CD14-positive monocyte (primary cell): ENCODE measurements around the gene CRISPLD2. TPM values are rescaled to one million over a fixed set of nuclear protein-coding genes. Genes with fewer than 3 reads are reported as not detected.

ENCODE experiments used
- DNase-seq, 3 donors: peaks; one replicate each; pipeline ENCODE4 v3.0.0-alpha.2; 2011 to 2022
- H2AFZ ChIP-seq: 2 replicates; pipeline ENCODE4 v1.6.0; 2012; ENCODE audit warnings: mild to moderate bottlenecking, low read depth, low read length, inconsistent platforms; ENCODE audit not compliant: insufficient read depth, poor library complexity, severe bottlenecking
- H3K27ac ChIP-seq, 2 donors: 1 replicate in 1 of 2; 2 replicates in 1 of 2; pipeline ENCODE4 v1.5.1; 2012 to 2013; ENCODE audit warnings: low read length in 2 of 2, control low read depth in 1 of 2, inconsistent platforms in 1 of 2, low read depth in 1 of 2, mild to moderate bottlenecking in 1 of 2
- H3K27me3 ChIP-seq, 2 donors: one replicate each; pipeline versions ENCODE4 v1.6.0 to v1.6.1; 2011 to 2013; ENCODE audit warnings: low read length in 2 of 2; ENCODE audit not compliant: control insufficient read depth in 2 of 2, insufficient read depth in 2 of 2
- H3K36me3 ChIP-seq, 2 donors: replicated peaks in 1 of 2; 1 replicate in 1 of 2; 2 replicates in 1 of 2; pipeline versions ENCODE4 v1.5.1 to v1.6.1; 2012 to 2013; ENCODE audit warnings: low read length in 2 of 2, control low read depth in 1 of 2, inconsistent platforms in 1 of 2, mild to moderate bottlenecking in 1 of 2; ENCODE audit not compliant: insufficient read depth in 2 of 2, control insufficient read depth in 1 of 2
- H3K4me1 ChIP-seq, 2 donors: 1 replicate in 1 of 2; 2 replicates in 1 of 2; pipeline versions ENCODE4 v1.5.1 to v1.6.1; 2012 to 2013; ENCODE audit warnings: low read length in 2 of 2, control low read depth in 1 of 2, inconsistent platforms in 1 of 2, mild to moderate bottlenecking in 1 of 2, moderate library complexity in 1 of 2; ENCODE audit not compliant: insufficient read depth in 2 of 2, control insufficient read depth in 1 of 2
- H3K4me2 ChIP-seq: replicated peaks from 2 replicates; pipeline ENCODE3; 2012; ENCODE audit warnings: low read length, moderate library complexity, mild to moderate bottlenecking; ENCODE audit not compliant: poor library complexity, severe bottlenecking; ENCODE audit errors: extremely low read depth
- H3K4me3 ChIP-seq, 3 experiments: fragments of 200-600 bp in 1 of 3; sonication (generic) in 1 of 3; replicated peaks in 1 of 3; 1 replicate in 2 of 3; 2 replicates in 1 of 3; pipeline ENCODE4 v1.5.1; 2011 to 2013; ENCODE audit warnings: low read length in 3 of 3, mild to moderate bottlenecking in 3 of 3, control low read depth in 2 of 3, low read depth in 2 of 3, inconsistent platforms in 1 of 3, moderate library complexity in 1 of 3
- H3K79me2 ChIP-seq: 2 replicates; pipeline ENCODE4 v1.6.0; 2012; ENCODE audit warnings: mild to moderate bottlenecking, control low read depth, inconsistent platforms, low read length, moderate library complexity; ENCODE audit not compliant: insufficient read depth
- H3K9ac ChIP-seq: 2 replicates; pipeline ENCODE4 v1.6.0; 2017; ENCODE audit warnings: low read length, mild to moderate bottlenecking; ENCODE audit not compliant: insufficient read depth, poor library complexity, severe bottlenecking
- H3K9me3 ChIP-seq, 2 donors: replicated peaks in 1 of 2; 1 replicate in 1 of 2; 2 replicates in 1 of 2; pipeline versions ENCODE4 v1.5.1 to v1.6.1; 2012 to 2013; ENCODE audit warnings: low read length in 2 of 2, control low read depth in 1 of 2; ENCODE audit not compliant: control insufficient read depth in 1 of 2, insufficient read depth in 1 of 2
- H4K20me1 ChIP-seq: 2 replicates; pipeline ENCODE4 v1.6.0; 2012; ENCODE audit warnings: mild to moderate bottlenecking, low read length, control low read depth, moderate library complexity; ENCODE audit not compliant: insufficient read depth
- H3K27ac Mint-ChIP-seq, 7 donors: one replicate each; pipeline ENCODE4 v1.8.0; 2020; ENCODE audit warnings: mild to moderate bottlenecking in 7 of 7, mixed read lengths in 7 of 7, moderate library complexity in 6 of 7, inconsistent platforms in 2 of 7
- H3K27me3 Mint-ChIP-seq, 3 donors: one replicate each; pipeline ENCODE4 v1.8.0; 2021 to 2022; ENCODE audit warnings: low read depth in 3 of 3, mild to moderate bottlenecking in 3 of 3, mixed read lengths in 3 of 3, moderate library complexity in 3 of 3, inconsistent platforms in 1 of 3
- H3K36me3 Mint-ChIP-seq, 2 donors: one replicate each; pipeline ENCODE4 v1.8.0; 2020; ENCODE audit warnings: mixed read lengths in 2 of 2, inconsistent platforms in 1 of 2, mild to moderate bottlenecking in 1 of 2
- H3K4me1 Mint-ChIP-seq: one replicate; pipeline ENCODE4 v1.8.0; 2020; ENCODE audit warnings: mild to moderate bottlenecking, mixed read lengths
- H3K4me3 Mint-ChIP-seq, 2 donors: one replicate each; pipeline ENCODE4 v1.8.0; 2020; ENCODE audit warnings: mild to moderate bottlenecking in 2 of 2, mixed read lengths in 2 of 2, moderate library complexity in 1 of 2
- H3K9me3 Mint-ChIP-seq, 7 donors: one replicate each; pipeline ENCODE4 v1.8.0; 2020 to 2022; ENCODE audit warnings: mixed read lengths in 7 of 7, mild to moderate bottlenecking in 6 of 7, moderate library complexity in 6 of 7, inconsistent platforms in 2 of 7
- WGBS: methylation state at CpG from one replicate; pipeline ENCODE4 v1.1.5; 2013; ENCODE audit warnings: missing lambda C conversion rate; ENCODE audit not compliant: insufficient coverage; 5-methylcytosine and 5-hydroxymethylcytosine counted together
- intact Hi-C, 2 donors: fragments of 100-400 bp; cut with micrococcal nuclease; formaldehyde crosslinking; loops; one replicate each; pipeline versions ENCODE4 v1.15.0 to v1.15.1; 2023
- polyA plus RNA-seq, 3 donors: library from polyadenylated mRNA; depleted of rRNA in 1 of 3; unstranded in 2 of 3; stranded (reverse) in 1 of 3; fragments of 300-500 nt in 2 of 3; fragments of >200 nt in 1 of 3; fragmentation: Illumina TruSeq in 2 of 3; gene quantifications; 1 replicate in 2 of 3; 2 replicates in 1 of 3; pipeline ENCODE4 v1.2.3, GENCODE V29; 2012 to 2021
- TF ChIP-seq, protein P1 (sequence below): fragments of 200-600 bp; IDR thresholded peaks from one replicate; pipeline ENCODE4 v1.8.0; 2022; ENCODE audit warnings: antibody characterized with exemption, mild to moderate bottlenecking

Gene CRISPLD2
- polyA plus RNA-seq, 3 donors, result 40.7 to 90.4 (median 69.0) TPM

DNA sequence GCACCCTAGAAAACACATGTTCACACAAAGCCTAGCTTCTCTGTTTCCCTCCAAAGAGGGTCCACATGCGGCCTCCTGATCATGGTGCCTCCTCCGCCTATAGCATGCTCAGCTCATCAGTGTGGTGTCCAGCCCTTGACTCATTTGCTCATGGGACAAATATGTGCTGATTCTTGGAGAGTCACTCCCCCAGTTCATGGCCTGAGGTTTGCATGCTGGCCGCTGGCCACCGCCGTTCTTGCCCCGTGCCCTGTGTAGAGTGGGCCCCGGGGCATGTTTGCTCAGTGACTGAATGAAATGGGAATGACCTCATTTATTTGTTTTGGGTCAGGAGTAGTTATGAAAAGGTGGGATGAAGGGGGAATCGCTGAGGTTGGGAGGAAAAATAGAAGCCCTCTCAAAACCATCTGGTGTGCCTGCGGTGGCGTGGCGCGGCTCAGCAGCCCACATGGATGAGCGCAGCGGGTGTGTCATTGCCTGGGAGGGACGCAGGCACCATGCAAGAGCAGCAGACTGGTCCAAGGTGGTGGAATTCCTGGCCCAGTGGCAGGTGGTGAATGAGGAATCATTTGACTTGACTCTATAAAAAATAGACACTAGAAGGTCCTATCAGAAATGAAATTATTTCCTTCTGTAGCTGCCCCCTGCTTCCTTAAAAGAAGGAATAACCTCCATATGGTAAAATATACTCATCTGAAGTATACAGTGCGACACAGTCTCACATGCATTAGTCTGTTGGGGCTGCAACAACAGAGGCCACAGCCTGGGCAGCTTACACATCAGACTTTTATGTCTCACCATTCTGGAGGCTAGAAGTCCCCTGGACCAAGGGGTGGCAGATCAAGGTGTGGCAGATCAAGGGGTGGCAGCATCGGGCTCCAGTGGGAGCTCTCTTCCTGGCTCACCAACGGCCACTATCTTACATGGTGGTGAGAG is 31.7 kb downstream of the CRISPLD2 start:
- Histone ChIP-seq H3K4me3 (no peak overlapping the region), H3K9ac (no peak overlapping the region), H2AFZ (no peak overlapping the region), H3K9me3 (peaks cover 0 to 3% of the 10 kb centered on the region in 2 donors), H4K20me1 (peaks cover 9% of the 10 kb centered on the region), H3K79me2 (no peaks in the 10 kb centered on the region), H3K4me2 (no peak overlapping the region), H3K27me3 (no peaks in the 10 kb centered on the region), H3K27ac (no peak overlapping the region), H3K4me1 (no peaks in the 10 kb centered on the region), H3K36me3 (peaks cover 60 to 100% of the 10 kb centered on the region in 2 donors)
- no peak for DNase-seq
- Mint-ChIP-seq H3K4me3 (no peak overlapping the region), H3K27ac (peak overlapping the region in 1 of 7 donors; percentile 37), H3K9me3 (peaks cover 0 to 6% (median 0%) of the 10 kb centered on the region in 7 donors), H3K4me1 (no peaks in the 10 kb centered on the region), H3K36me3 (peaks cover 91 to 98% of the 10 kb centered on the region in 2 donors), H3K27me3 (peaks cover 7 to 21% (median 11%) of the 10 kb centered on the region in 3 donors)
- intact Hi-C loops, result no loop called here
- 86% methylated on average over 9 of the region's 18 CpGs for WGBS
- TF ChIP-seq, protein P1, sequence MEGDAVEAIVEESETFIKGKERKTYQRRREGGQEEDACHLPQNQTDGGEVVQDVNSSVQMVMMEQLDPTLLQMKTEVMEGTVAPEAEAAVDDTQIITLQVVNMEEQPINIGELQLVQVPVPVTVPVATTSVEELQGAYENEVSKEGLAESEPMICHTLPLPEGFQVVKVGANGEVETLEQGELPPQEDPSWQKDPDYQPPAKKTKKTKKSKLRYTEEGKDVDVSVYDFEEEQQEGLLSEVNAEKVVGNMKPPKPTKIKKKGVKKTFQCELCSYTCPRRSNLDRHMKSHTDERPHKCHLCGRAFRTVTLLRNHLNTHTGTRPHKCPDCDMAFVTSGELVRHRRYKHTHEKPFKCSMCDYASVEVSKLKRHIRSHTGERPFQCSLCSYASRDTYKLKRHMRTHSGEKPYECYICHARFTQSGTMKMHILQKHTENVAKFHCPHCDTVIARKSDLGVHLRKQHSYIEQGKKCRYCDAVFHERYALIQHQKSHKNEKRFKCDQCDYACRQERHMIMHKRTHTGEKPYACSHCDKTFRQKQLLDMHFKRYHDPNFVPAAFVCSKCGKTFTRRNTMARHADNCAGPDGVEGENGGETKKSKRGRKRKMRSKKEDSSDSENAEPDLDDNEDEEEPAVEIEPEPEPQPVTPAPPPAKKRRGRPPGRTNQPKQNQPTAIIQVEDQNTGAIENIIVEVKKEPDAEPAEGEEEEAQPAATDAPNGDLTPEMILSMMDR, result no peak

DNA sequence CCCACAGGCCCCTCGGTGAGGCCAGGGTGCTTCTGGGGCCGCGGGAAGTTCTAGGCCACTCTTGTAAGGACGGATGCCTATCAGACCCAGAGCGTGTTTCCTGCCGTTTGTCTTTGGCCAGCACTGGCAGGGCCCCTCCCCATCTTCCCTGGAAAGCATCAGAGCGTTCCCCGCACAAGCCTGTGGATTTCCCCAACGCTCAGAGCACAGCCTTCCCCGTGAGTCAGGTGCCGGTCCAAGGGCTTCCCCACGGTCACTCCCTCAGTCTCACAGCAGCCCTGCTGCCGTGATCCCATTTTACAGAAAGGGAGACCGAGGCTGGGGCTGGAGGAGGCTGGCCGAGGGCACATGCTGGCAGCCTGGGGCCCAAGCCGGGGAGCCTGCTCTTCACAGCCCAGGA is 33.7 kb downstream of the CRISPLD2 start:
- no peak overlapping the region for H3K9ac ChIP-seq
- Mint-ChIP-seq H3K36me3 (peaks cover 90 to 98% of the 10 kb centered on the region in 2 donors), H3K27ac (no peak overlapping the region), H3K4me1 (no peaks in the 10 kb centered on the region), H3K9me3 (peaks cover 0 to 8% (median 1%) of the 10 kb centered on the region in 7 donors), H3K27me3 (peaks cover 4 to 6% (median 5%) of the 10 kb centered on the region in 3 donors), H3K4me3 (no peak overlapping the region)
- TF ChIP-seq, protein P1, result no peak
- no peaks in the 10 kb centered on the region for H3K4me1 ChIP-seq
- H2AFZ ChIP-seq, result no peak overlapping the region
- WGBS, result 58% methylated on average over 16 of the region's 16 CpGs
- H3K36me3 ChIP-seq, result peaks cover 66 to 98% of the 10 kb centered on the region in 2 donors
- H4K20me1 ChIP-seq, result peaks cover 5% of the 10 kb centered on the region
- no peak overlapping the region for H3K4me2 ChIP-seq
- no peaks in the 10 kb centered on the region for H3K27me3 ChIP-seq
- peaks cover 3% of the 10 kb centered on the region in 2 donors for H3K9me3 ChIP-seq
- DNase-seq, result no peak
- no peaks in the 10 kb centered on the region for H3K79me2 ChIP-seq
- no peak overlapping the region for H3K4me3 ChIP-seq
- intact Hi-C loops, result no loop called here
- H3K27ac ChIP-seq, result no peak overlapping the region
